MM.1S (cell line): Measurements from ENCODE around the gene HINFP.

Experiments
- EZH2 ChIP-seq: fragments of 300-600 bp; sonication (generic); optimal IDR thresholded peaks from 2 replicates; pipeline ENCODE3; 2017; ENCODE audit warnings: low read depth, mild to moderate bottlenecking, antibody characterized with exemption, low read length, mixed read lengths
- EZH2phosphoT487 ChIP-seq: fragments of 300-600 bp; sonication (generic); IDR thresholded peaks from 2 replicates; pipeline ENCODE4 v1.6.1; 2018; ENCODE audit warnings: antibody characterized with exemption, low read length
- TF ChIP-seq, protein P1 (sequence below): fragments of 300-600 bp; sonication (generic); IDR thresholded peaks from 2 replicates; pipeline ENCODE4 v1.5.1; 2016; ENCODE audit warnings: antibody characterized with exemption, low read length, mixed read lengths

DNA sequence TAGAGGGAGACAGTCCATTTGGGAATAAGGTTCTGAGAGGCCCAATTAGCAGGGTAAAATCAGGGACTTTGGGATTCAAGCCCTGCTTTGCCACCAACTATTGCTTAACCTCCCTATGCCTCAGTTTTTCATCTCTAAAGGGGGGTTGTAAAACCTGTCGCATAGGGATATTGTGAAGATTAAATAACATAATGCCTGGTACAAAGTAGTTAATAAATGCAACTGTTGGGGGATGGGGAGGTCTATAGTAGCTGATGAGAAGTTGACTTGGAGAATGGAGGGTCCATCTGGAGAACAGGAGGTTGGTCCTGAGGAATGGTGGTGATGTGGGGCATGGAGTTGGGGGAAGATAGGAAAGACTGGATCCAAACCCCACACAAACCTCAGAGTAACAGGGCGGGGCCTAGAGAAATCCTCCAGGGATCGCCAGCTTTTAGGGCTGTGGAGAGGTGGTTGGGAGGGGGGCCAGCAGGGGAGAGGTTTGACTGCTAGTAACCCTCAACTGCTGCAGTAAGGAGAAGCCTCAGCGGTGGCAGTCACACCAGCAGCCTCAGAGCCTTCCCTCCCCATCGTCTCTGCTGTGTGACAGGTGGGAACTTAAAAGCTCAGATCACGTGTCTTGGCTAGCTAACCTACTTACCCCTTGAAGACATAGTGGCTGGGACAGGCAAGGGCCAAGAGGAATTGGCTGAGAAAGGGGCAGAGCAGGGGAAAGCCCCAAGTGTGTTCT, 26.4 kb downstream of the HINFP start:
- TF ChIP-seq EZH2: no peak
- TF ChIP-seq, protein P1, sequence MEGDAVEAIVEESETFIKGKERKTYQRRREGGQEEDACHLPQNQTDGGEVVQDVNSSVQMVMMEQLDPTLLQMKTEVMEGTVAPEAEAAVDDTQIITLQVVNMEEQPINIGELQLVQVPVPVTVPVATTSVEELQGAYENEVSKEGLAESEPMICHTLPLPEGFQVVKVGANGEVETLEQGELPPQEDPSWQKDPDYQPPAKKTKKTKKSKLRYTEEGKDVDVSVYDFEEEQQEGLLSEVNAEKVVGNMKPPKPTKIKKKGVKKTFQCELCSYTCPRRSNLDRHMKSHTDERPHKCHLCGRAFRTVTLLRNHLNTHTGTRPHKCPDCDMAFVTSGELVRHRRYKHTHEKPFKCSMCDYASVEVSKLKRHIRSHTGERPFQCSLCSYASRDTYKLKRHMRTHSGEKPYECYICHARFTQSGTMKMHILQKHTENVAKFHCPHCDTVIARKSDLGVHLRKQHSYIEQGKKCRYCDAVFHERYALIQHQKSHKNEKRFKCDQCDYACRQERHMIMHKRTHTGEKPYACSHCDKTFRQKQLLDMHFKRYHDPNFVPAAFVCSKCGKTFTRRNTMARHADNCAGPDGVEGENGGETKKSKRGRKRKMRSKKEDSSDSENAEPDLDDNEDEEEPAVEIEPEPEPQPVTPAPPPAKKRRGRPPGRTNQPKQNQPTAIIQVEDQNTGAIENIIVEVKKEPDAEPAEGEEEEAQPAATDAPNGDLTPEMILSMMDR: no peak
- TF ChIP-seq EZH2phosphoT487: no peak
